Activated CD8-positive, alpha-beta memory T cell treated with anti-CD3 and anti-CD28 coated beads, Interleukin-2, amount 50 U/mL, for 48 hours (primary cell): Measurements from ENCODE around the gene FOXP1.
A peak's percentile ranks its signal among the peaks of the same experiment; 100 is the strongest.

ENCODE experiments used
- DNase-seq: peaks from one replicate; pipeline ENCODE4 v3.0.0-alpha.2; 2020

The FOXP1 gene

DNA sequence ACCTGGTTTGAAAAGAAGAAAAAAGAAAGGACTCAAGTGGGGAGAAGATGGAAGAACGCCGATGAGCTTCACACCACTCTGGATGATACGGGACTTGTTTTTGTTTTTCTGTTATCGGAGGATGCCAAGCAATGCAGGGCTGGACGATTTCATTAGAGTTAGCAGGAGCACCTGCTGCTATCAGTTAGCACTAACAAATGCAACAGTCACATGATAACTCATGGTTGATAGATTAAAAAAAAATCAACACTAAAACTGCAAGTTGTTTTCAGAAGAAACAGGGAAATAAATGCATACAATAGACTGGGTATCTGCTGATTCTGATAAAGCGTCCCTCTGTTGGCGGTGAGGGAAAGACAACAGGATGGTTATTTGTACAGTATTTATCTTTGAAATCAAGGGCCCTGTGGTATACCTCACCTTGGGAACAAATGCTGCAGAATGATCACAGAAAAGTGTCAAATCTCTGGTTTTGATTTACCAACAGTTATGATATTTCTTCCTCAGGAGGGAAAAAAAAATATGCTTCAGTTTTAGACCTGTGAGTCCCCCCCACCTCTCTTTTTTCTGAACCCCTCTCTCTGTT, 575.1 kb downstream of the FOXP1 start:
- no peak for DNase-seq

DNA sequence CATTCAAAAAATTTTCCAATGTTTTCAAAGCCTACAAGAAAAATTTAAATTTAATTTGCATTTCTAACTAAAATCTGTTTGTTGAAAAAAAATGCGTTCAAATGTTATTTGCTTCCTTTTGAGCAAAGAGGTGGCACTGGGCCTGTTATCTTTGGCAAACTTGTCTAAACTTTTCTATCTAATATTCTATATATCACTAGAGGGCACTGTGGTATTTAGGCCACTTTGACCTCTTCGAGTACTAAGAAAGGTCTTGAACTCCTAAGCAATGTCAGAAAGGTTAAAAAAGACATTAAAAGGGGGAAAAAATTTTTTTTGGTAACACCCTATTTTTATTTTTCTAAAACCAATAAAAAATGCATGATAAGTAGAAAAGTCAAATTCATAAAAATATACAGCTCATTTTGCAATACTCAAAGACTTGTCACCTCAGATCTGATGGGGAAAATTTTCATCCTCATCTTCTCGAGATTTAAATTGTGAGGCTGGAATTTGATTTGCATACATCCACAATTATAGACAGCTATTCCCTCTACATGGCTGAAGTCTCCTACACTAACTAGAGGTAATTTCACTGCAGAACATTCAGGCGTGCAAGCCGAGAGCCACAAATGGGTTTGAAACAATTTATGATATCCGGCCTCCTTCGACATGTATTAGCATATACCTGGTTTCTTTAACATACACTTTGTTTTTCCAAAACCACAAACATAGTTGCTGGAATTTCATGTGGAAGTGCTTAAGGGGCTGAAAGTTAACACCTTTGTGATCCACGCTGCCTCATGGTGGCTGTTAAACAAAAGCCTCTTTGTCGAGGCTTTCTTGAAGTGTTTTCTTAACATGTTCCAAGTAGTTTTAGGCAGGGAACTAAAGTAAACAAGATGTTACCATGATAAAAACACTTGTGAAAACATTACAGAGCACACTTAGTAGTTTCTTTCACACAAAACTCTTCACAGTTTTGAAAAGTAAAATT, 576.4 kb downstream of the FOXP1 start:
- DNase-seq = no peak

- DNase-seq = no peak
These were observed 577.7 kb downstream of the FOXP1 start for GRCh38 chr3:71005702-71006321.

DNA sequence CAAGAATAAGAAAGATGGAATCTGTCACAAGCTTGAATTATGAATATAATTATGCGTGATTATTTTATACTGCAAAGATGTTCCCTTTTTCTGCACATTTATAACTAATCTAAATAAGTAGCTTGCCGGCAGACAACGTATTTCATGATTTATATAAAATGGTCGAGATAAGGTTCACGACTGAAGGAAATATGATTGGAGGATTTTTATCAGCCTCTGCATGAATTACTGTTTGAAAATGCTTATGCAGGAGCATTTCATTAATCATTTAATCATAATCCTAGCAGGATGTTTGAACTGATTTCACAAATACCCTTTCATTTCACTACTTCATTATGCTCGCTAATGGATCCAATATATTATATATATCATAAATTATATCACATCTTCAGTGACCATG, 580.0 kb downstream of the FOXP1 start:
- no peak for DNase-seq

- no peak for DNase-seq
These were observed 581.2 kb downstream of the FOXP1 start for GRCh38 chr3:71002298-71002697.

DNA sequence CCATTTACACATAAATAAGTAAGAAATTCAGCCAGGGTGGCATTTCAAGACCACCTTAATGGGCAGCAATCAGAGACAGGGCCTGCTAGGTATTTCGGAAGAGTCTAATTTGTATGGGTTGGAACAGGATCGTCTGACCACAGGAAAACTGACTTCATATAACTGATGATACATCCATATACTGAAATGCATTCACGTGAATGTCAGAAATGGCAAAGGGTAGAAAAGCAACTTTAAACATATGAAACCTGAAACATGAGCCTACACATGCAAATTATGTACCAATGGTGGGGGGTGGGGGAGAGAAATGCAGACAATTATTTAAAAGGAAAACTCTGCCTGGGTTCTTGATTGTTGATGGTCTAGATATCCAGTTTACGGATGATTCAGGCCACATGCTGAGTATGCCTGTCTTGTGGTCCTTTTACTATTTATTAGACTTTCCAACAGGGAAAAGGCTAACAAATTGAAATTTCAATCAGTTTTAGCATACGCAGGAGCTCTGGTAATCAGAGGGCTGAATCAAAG, 582.2 kb downstream of the FOXP1 start:
- DNase-seq = no peak

DNA sequence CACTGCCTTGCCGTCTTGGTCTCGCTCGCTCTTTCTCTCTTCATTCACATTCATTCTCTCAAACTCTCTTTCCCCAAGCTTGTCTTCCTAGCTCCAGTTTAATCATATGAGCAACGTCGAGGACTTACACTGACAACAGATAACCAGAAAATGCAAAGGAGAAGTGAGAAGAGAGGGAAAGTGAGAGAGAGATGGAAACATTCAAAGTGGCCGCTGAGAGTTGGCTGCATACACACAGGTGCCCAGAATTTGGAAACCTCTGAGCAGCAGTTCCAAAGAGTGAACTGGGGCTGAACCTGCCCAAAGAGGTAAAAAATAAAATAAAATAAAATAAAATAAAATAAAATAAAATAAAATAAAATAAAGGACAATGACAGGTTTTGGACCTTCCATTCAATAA, 583.0 kb downstream of the FOXP1 start:
- no peak for DNase-seq

DNA sequence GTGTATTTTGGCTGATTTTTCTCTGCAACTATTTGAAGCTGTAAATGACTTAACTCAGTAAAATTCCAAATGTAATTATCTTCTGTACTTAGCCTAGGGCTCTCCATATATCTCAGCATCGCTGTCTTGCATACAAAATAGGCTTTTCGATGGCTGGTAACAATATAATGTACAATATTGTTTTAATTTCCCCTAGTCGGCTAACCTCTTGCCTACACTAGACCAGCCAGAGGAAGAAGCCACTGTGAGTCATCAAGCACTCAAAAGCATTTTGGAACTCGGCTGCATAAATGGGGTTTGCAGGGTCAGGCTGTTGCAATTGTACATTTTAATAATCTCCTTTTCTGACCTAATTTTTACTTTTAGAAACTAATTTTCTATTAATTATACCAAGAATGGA, 583.8 kb downstream of the FOXP1 start:
- DNase-seq = no peak

- no peak for DNase-seq
These were observed 587.4 kb downstream of the FOXP1 start for GRCh38 chr3:70996082-70996481.

GRCh38 chr3:70994644-70995043, 588.9 kb downstream of the FOXP1 start:
- DNase-seq = no peak

- DNase-seq = no peak
These were observed 590.8 kb downstream of the FOXP1 start for GRCh38 chr3:70992562-70993204.

DNA sequence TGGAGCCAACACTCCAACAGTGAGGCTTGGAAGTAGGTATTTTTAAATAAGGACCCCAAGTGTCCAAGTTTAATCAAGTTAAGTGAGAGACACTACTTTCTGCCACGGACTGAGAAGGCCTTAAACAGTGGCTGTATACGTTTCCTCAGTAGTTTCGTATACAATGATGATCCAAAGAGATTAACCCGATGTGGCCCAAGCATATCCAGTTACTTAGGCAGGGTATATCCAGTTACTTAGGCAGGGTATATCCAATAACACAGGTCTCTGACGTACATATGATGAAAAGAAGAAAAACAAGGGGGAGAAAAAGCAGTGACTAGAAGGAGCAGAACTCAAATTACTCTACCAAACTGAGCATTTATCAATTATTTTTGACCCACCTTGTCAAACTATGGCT, 591.4 kb downstream of the FOXP1 start:
- no peak for DNase-seq

GRCh38 chr3:70990723-70991122, 592.8 kb downstream of the FOXP1 start:
- no peak for DNase-seq

- DNase-seq = no peak
These were observed 593.3 kb downstream of the FOXP1 start for GRCh38 chr3:70990185-70990584.

GRCh38 chr3:70989174-70989573, 594.4 kb downstream of the FOXP1 start:
- no peak for DNase-seq

DNA sequence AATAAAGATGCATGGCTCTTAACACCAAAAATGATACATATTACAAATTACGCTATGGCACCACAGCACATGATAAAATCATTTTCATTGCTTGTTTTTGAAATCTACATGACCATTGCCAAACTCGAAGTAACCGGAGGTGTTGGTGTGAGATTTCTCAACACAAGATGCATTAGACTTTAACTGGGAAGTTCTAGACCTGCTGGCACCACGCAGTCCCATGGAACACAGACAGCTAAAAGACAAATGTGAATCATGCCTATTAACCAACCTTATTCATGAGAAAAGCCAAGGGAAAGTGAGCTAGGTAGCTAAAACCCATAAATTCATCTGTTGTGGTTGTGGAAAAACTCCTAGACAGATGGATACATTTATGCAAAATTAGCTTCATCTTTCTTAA, 595.4 kb downstream of the FOXP1 start:
- DNase-seq = no peak

- no peak for DNase-seq
These were observed 598.0 kb downstream of the FOXP1 start for GRCh38 chr3:70985572-70985971.

- no peak for DNase-seq
These were observed 598.6 kb downstream of the FOXP1 start for GRCh38 chr3:70984776-70985482.

DNA sequence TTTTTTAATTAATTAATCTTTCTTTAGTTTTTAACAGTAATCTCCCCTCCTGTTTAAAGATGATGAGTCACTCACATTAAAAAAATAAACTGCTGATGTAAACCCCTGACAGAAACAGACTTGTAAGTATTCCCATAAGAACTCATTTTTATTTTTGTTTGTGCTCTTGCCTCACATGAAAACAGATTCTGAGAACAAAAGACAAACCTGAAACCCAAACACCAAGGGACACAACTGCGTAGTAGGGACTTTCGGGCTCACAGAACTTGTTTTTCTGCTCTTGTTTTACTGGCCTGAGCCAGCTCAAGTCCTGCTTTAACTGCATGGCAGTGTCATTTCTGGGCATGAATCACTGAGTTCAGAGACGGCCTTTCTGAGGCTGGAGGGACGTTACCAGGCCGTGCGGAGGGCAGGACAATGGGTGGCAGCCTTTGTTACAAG, 600.8 kb downstream of the FOXP1 start:
- peak; percentile 61 for DNase-seq

- no peak for DNase-seq
These were observed 601.2 kb downstream of the FOXP1 start for GRCh38 chr3:70982284-70982683.

DNA sequence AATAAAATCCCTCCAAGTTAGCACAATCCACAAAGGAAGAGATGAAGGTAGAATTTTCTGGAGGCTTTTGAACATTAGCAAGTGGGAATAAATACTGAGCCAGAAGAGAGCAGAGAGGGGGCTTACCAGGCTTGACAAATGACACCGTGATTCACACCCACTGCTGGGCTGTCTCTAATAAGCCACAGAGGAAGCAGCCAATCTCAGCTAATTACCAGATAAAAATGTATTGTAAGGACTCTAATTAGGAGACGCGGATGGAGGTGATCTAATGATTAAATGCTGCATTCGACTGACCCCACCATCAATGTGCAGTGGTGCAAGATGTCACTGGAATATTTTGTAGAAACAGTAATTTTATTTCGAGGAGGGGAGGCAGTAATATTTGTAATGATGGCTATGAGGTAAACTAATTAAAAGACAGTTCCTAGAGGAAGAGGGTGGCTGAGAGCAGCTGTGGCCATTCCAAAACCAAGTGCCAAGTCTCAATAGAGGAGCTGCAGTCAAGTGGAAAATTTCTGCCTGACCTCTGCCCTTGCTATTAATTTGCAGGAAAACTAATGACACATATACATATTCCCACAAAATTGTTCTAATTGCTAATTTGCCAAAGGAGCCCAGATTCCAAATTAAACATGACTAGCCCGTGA, 602.2 kb downstream of the FOXP1 start:
- DNase-seq = no peak

DNA sequence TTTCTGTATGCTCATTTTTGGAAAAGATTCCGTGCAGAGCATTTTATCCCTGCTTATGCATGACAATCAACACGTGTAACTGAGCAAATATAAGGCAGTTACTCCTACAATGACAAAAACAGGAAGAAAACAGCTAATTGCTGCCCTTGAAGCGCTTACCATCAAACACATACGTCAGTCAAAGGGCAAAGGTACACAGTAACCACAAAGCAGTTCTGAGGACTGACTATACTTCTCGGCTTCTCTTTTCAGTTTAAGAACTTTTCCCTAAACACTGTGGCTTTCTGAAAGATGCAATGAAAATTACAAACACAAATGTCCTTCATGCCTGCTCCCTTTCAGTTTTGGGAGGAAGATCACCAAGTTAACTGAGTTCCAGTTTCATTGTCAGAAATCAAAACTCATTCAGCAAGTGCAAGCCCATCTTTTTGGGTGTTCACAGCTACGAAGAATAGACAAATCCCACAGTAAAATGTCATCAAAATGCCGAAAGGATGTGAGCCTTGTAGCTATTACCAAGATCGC, 602.8 kb downstream of the FOXP1 start:
- no peak for DNase-seq
